ENCODE results near the gene GALNT6. TPM values are rescaled to one million over a fixed set of nuclear protein-coding genes. Genes with fewer than 3 reads are reported as not detected.

The GALNT6 gene
- total RNA-seq, 1 donor from 2014 or later = 24.0 TPM

- Histone ChIP-seq H3K36me3 (no peaks in the 10 kb centered on the region), H3K4me1 (peaks cover 10% of the 10 kb centered on the region), H3K9me3 (no peaks in the 10 kb centered on the region), H3K27ac (no peak overlapping the region), H3K27me3 (ENCODE audit: low read depth) (no peaks in the 10 kb centered on the region), H3K4me3 (no peak overlapping the region)
- no peak for ATAC-seq
- TF ChIP-seq CTCF (IDR thresholded peaks at IDR 0.05) = no peak
- DNase-seq = no peak
- intact Hi-C loops (cut with DNase I) = no loop called here
These were observed 25.9 kb downstream of the GALNT6 start for GRCh38 chr12:51365276-51365675.

- H3K36me3 ChIP-seq = no peaks in the 10 kb centered on the region
- no peak overlapping the region for H3K4me3 ChIP-seq
- ATAC-seq (no peak), DNase-seq (no peak)
- H3K27ac ChIP-seq = no peak overlapping the region
- no peaks in the 10 kb centered on the region for H3K27me3 ChIP-seq (ENCODE audit: low read depth)
- intact Hi-C loops (cut with DNase I) = no loop called here
- no peaks in the 10 kb centered on the region for H3K9me3 ChIP-seq
- no peak for TF ChIP-seq CTCF (IDR thresholded peaks at IDR 0.05)
- peaks cover 3% of the 10 kb centered on the region for H3K4me1 ChIP-seq
These were observed 27.2 kb downstream of the GALNT6 start for GRCh38 chr12:51364001-51364400.

- Histone ChIP-seq H3K4me1 (no peaks in the 10 kb centered on the region), H3K36me3 (no peaks in the 10 kb centered on the region), H3K4me3 (no peak overlapping the region), H3K9me3 (no peaks in the 10 kb centered on the region), H3K27ac (no peak overlapping the region), H3K27me3 (ENCODE audit: low read depth) (no peaks in the 10 kb centered on the region)
- ATAC-seq (no peak), DNase-seq (no peak)
- no peak for TF ChIP-seq CTCF (IDR thresholded peaks at IDR 0.05)
- intact Hi-C loops (cut with DNase I) = no loop called here
These were observed 28.4 kb downstream of the GALNT6 start for GRCh38 chr12:51362747-51363342.

- Histone ChIP-seq H3K36me3 (no peaks in the 10 kb centered on the region), H3K9me3 (no peaks in the 10 kb centered on the region), H3K4me3 (no peak overlapping the region), H3K27ac (no peak overlapping the region), H3K4me1 (no peaks in the 10 kb centered on the region), H3K27me3 (ENCODE audit: low read depth) (no peaks in the 10 kb centered on the region)
- TF ChIP-seq CTCF (IDR thresholded peaks at IDR 0.05) = no peak
- intact Hi-C loops (cut with DNase I) = no loop called here
- ATAC-seq (no peak), DNase-seq (no peak)
These were observed 28.9 kb downstream of the GALNT6 start for GRCh38 chr12:51362307-51362706.

GRCh38 chr12:51361161-51362016, 29.8 kb downstream of the GALNT6 start:
- Histone ChIP-seq H3K36me3 (no peaks in the 10 kb centered on the region), H3K27ac (no peak overlapping the region), H3K27me3 (ENCODE audit: low read depth) (no peaks in the 10 kb centered on the region), H3K4me1 (no peaks in the 10 kb centered on the region), H3K4me3 (no peak overlapping the region), H3K9me3 (no peaks in the 10 kb centered on the region)
- intact Hi-C loops (cut with DNase I) = no loop called here
- DNase-seq (no peak), ATAC-seq (no peak)
- TF ChIP-seq CTCF (IDR thresholded peaks at IDR 0.05) = no peak
